ENCODE measurements around the gene C19orf73. TPM values are rescaled to one million over a fixed set of nuclear protein-coding genes. Genes with fewer than 3 reads are reported as not detected.
"Not testable (repeated sequence)": the region's sequence is repeated elsewhere in the genome, so short reads cannot be mapped to it uniquely, and the experiment has no call there.

C19orf73 gene
- total RNA-seq, 1 donor from 2014 or later = not detected

GRCh38 chr19:49130325-49130724, 11.4 kb upstream of the C19orf73 start:
- H3K36me3 ChIP-seq = no peaks in the 10 kb centered on the region
- no peaks in the 10 kb centered on the region for H3K27me3 ChIP-seq
- no peak overlapping the region for H3K27ac ChIP-seq
- DNase-seq (ENCODE audit: extremely low spot score in 2 of 2) = no peak
- H3K4me3 ChIP-seq = no peak overlapping the region
- intact Hi-C loops (cut with DNase I) = no loop called here
- H3K9me3 ChIP-seq = no peaks in the 10 kb centered on the region
- H3K4me1 ChIP-seq = peaks cover 37% of the 10 kb centered on the region
- no peak for TF ChIP-seq CTCF (IDR thresholded peaks at IDR 0.05)
- TF ChIP-seq POLR2A (IDR thresholded peaks at IDR 0.05) = no peak
- no peak for TF ChIP-seq POLR2AphosphoS5 (IDR thresholded peaks at IDR 0.05; ENCODE audit: insufficient read depth in 1 of 2, low read depth in 1 of 2)

GRCh38 chr19:49129238-49129583, 10.3 kb upstream of the C19orf73 start:
- no peak for TF ChIP-seq POLR2A (IDR thresholded peaks at IDR 0.05)
- no peak for TF ChIP-seq CTCF (IDR thresholded peaks at IDR 0.05)
- no peak for TF ChIP-seq POLR2AphosphoS5 (IDR thresholded peaks at IDR 0.05; ENCODE audit: insufficient read depth in 1 of 2, low read depth in 1 of 2)
- H3K27ac ChIP-seq = no peak overlapping the region
- no peaks in the 10 kb centered on the region for H3K27me3 ChIP-seq
- H3K9me3 ChIP-seq = no peaks in the 10 kb centered on the region
- peak in 1 of 2 donors; percentile 72 for DNase-seq (ENCODE audit: extremely low spot score in 2 of 2)
- intact Hi-C loops (cut with DNase I) = no loop called here
- H3K4me1 ChIP-seq = peaks cover 34% of the 10 kb centered on the region
- H3K4me3 ChIP-seq = no peak overlapping the region
- no peaks in the 10 kb centered on the region for H3K36me3 ChIP-seq

- no peaks in the 10 kb centered on the region for H3K36me3 ChIP-seq
- peak overlapping the region; percentile 75 for H3K27ac ChIP-seq
- DNase-seq (ENCODE audit: extremely low spot score in 2 of 2) = peak in 1 of 2 donors; percentile 77
- peaks cover 28% of the 10 kb centered on the region for H3K4me1 ChIP-seq
- TF ChIP-seq CTCF (IDR thresholded peaks at IDR 0.05) = no peak
- intact Hi-C loops (cut with DNase I) = no loop called here
- peak overlapping the region; percentile 38 to 42 for H3K4me3 ChIP-seq
- no peaks in the 10 kb centered on the region for H3K9me3 ChIP-seq
- H3K27me3 ChIP-seq = no peaks in the 10 kb centered on the region
These were observed 9.7 kb upstream of the C19orf73 start for GRCh38 chr19:49128545-49129237.

GRCh38 chr19:49127674-49128544, 9.0 kb upstream of the C19orf73 start:
- Histone ChIP-seq H3K4me1 (peaks cover 21% of the 10 kb centered on the region), H3K4me3 (peak overlapping the region; percentile 38 to 42), H3K9me3 (no peaks in the 10 kb centered on the region), H3K27ac (peak overlapping the region; percentile 75), H3K36me3 (no peaks in the 10 kb centered on the region), H3K27me3 (no peaks in the 10 kb centered on the region)
- TF ChIP-seq CTCF (IDR thresholded peaks at IDR 0.05) (peak in 1 of 3 experiments; percentile 22), POLR2AphosphoS5 (IDR thresholded peaks at IDR 0.05; ENCODE audit: insufficient read depth in 1 of 2, low read depth in 1 of 2) (peak; percentile 51 to 59), POLR2A (IDR thresholded peaks at IDR 0.05) (no peak)
- DNase-seq (ENCODE audit: extremely low spot score in 2 of 2) = peak in 1 of 2 donors; percentile 93
- intact Hi-C loops (cut with DNase I) = no loop called here

GRCh38 chr19:49127225-49127624, 8.3 kb upstream of the C19orf73 start:
- H3K27me3 ChIP-seq; intact Hi-C loops (cut with DNase I); DNase-seq (ENCODE audit: extremely low spot score in 2 of 2); H3K9me3 ChIP-seq; H3K36me3 ChIP-seq: not testable (repeated sequence)
- H3K27ac ChIP-seq = peak overlapping the region; percentile 75
- peaks cover 19% of the 10 kb centered on the region for H3K4me1 ChIP-seq
- peak overlapping the region in 1 of 2 donors; percentile 38 for H3K4me3 ChIP-seq
